ENCODE data around the gene STK32B.

- TF ChIP-seq, protein P1, sequence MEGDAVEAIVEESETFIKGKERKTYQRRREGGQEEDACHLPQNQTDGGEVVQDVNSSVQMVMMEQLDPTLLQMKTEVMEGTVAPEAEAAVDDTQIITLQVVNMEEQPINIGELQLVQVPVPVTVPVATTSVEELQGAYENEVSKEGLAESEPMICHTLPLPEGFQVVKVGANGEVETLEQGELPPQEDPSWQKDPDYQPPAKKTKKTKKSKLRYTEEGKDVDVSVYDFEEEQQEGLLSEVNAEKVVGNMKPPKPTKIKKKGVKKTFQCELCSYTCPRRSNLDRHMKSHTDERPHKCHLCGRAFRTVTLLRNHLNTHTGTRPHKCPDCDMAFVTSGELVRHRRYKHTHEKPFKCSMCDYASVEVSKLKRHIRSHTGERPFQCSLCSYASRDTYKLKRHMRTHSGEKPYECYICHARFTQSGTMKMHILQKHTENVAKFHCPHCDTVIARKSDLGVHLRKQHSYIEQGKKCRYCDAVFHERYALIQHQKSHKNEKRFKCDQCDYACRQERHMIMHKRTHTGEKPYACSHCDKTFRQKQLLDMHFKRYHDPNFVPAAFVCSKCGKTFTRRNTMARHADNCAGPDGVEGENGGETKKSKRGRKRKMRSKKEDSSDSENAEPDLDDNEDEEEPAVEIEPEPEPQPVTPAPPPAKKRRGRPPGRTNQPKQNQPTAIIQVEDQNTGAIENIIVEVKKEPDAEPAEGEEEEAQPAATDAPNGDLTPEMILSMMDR (IDR thresholded peaks at IDR 0.05), result no peak
- TF ChIP-seq POLR2A (IDR thresholded peaks at IDR 0.05), result no peak
Measured at GRCh38 chr4:5330339-5330989, 279.2 kb downstream of the STK32B start.

Measured in lower leg skin (tissue), 3 donors.